Stimulated activated CD8-positive, alpha-beta memory T cell treated with anti-CD3 and anti-CD28 coated beads, Interleukin-4, amount 100 ng/mL, for 48 hours (primary cell): ENCODE measurements around the gene INPP5A.
"Not testable (repeated sequence)": the region's sequence is repeated elsewhere in the genome, so short reads cannot be mapped to it uniquely, and the experiment has no call there.

Source experiments
- DNase-seq: peaks from one replicate; pipeline ENCODE4 v3.0.0-alpha.2; 2020

Gene INPP5A

GRCh38 chr10:132584081-132584480 lies 46.5 kb downstream of the INPP5A start:
- no peak for DNase-seq

GRCh38 chr10:132585732-132586722 lies 48.4 kb downstream of the INPP5A start:
- no peak for DNase-seq

- no peak for DNase-seq
These were observed 49.2 kb downstream of the INPP5A start for GRCh38 chr10:132586739-132587138.

GRCh38 chr10:132587175-132587574 lies 49.6 kb downstream of the INPP5A start:
- DNase-seq = no peak

GRCh38 chr10:132588301-132589013 lies 50.9 kb downstream of the INPP5A start:
- DNase-seq = peak; percentile 72

GRCh38 chr10:132589015-132589414 lies 51.4 kb downstream of the INPP5A start:
- peak; percentile 32 for DNase-seq

- DNase-seq = no peak
These were observed 52.1 kb downstream of the INPP5A start for GRCh38 chr10:132589681-132590080.

GRCh38 chr10:132590094-132590751 lies 52.6 kb downstream of the INPP5A start:
- no peak for DNase-seq

GRCh38 chr10:132590752-132591121 lies 53.1 kb downstream of the INPP5A start:
- no peak for DNase-seq

GRCh38 chr10:132591166-132591971 lies 53.8 kb downstream of the INPP5A start:
- no peak for DNase-seq

GRCh38 chr10:132592790-132593383 lies 55.3 kb downstream of the INPP5A start:
- no peak for DNase-seq

- no peak for DNase-seq
These were observed 55.8 kb downstream of the INPP5A start for GRCh38 chr10:132593389-132593788.

- no peak for DNase-seq
These were observed 56.6 kb downstream of the INPP5A start for GRCh38 chr10:132593900-132594876.

GRCh38 chr10:132595021-132595420 lies 57.4 kb downstream of the INPP5A start:
- no peak for DNase-seq

- no peak for DNase-seq
These were observed 58.3 kb downstream of the INPP5A start for GRCh38 chr10:132595854-132596253.

- DNase-seq = no peak
These were observed 59.2 kb downstream of the INPP5A start for GRCh38 chr10:132596742-132597279.

GRCh38 chr10:132597654-132598053 lies 60.1 kb downstream of the INPP5A start:
- DNase-seq = no peak

- DNase-seq = not testable (repeated sequence)
These were observed 61.5 kb downstream of the INPP5A start for GRCh38 chr10:132599023-132599618.

GRCh38 chr10:132599732-132600131 lies 62.1 kb downstream of the INPP5A start:
- DNase-seq = no peak

- no peak for DNase-seq
These were observed 62.8 kb downstream of the INPP5A start for GRCh38 chr10:132600416-132600815.
